ENCODE results near the gene SORCS1. TPM values are rescaled to one million over a fixed set of nuclear protein-coding genes. Genes with fewer than 3 reads are reported as not detected.

The SORCS1 gene
- polyA plus RNA-seq, 1 of the 3 experiments (the other 2 are of a cell fraction) = 0.66 TPM

- no peaks in the 10 kb centered on the region for H4K20me1 ChIP-seq (ENCODE audit: insufficient read depth)
- H3K36me3 ChIP-seq (replicated peaks in 1 of 2; ENCODE audit: control insufficient read depth in 1 of 2, insufficient read depth in 2 of 2, low read length in 1 of 2) = no peaks in the 10 kb centered on the region
- 20% methylated on average over 3 of the region's 3 CpGs for WGBS (ENCODE audit: low lambda C conversion rate)
- H3K9me2 ChIP-seq = no peaks in the 10 kb centered on the region
- no peaks in the 10 kb centered on the region for H3F3A ChIP-seq (replicated peaks; ENCODE audit: insufficient read depth)
- H3K9me3 ChIP-seq = no peaks in the 10 kb centered on the region
- H3K9ac ChIP-seq = no peak overlapping the region
- H3K4me3 ChIP-seq (ENCODE audit: low read depth in 2 of 2, low read length in 1 of 2) = no peak overlapping the region
- ChIA-PET POLR2A (no interaction called here), CTCF (interaction anchor here (0.6 to 1.4 kb wide), 2 partner anchors 52 to 1064 kb away, joined by 3 read pairs; no protein-coding TSS in a partner anchor)
- no peak for DNase-seq
- TF ChIP-seq PBX3 (IDR thresholded peaks at IDR 0.05) = no peak
- TF ChIP-seq EP300 (IDR thresholded peaks at IDR 0.05; ENCODE audit: borderline replicate concordance in 1 of 2, low read depth in 1 of 2, low read length in 1 of 2) = no peak
- TF ChIP-seq RAD21 (IDR thresholded peaks at IDR 0.05; ENCODE audit: low read length) = no peak
- TF ChIP-seq TEAD4 (IDR thresholded peaks at IDR 0.05; ENCODE audit: borderline replicate concordance, insufficient read depth) = no peak
- TF ChIP-seq EZH2phosphoT487 (IDR thresholded peaks at IDR 0.05; ENCODE audit: borderline replicate concordance, low read depth) = no peak
- TF ChIP-seq CHD2 (IDR thresholded peaks at IDR 0.05; ENCODE audit: low read length, partially characterized antibody) = no peak
- no peak for TF ChIP-seq FOSL2 (IDR thresholded peaks at IDR 0.05; ENCODE audit: borderline replicate concordance, low read depth)
- no peak for TF ChIP-seq SIN3A (IDR thresholded peaks at IDR 0.05; ENCODE audit: borderline replicate concordance, low read depth, low read length)
- TF ChIP-seq POLR2AphosphoS5 (IDR thresholded peaks at IDR 0.05; ENCODE audit: low read depth, low read length) = no peak
- no peak for TF ChIP-seq TAF1 (IDR thresholded peaks at IDR 0.05; ENCODE audit: borderline replicate concordance, low read depth, low read length)
- no peak for TF ChIP-seq RFX5 (IDR thresholded peaks at IDR 0.05; ENCODE audit: low read length)
- TF ChIP-seq SMC3 (IDR thresholded peaks at IDR 0.05; ENCODE audit: low read depth, low read length) = no peak
- TF ChIP-seq IRF3 (IDR thresholded peaks at IDR 0.05; ENCODE audit: low read depth, low read length) = no peak
- no peak for TF ChIP-seq ZBTB33 (IDR thresholded peaks at IDR 0.05; ENCODE audit: borderline replicate concordance, low read depth)
- no peak for TF ChIP-seq MXI1 (IDR thresholded peaks at IDR 0.05; ENCODE audit: low read depth, low read length)
- no peak for TF ChIP-seq GABPA (IDR thresholded peaks at IDR 0.05; ENCODE audit: low read depth)
- peaks cover 0 to 3% of the 10 kb centered on the region in 2 experiments; a peak in 1 of 4 replicates for H3K4me1 ChIP-seq (ENCODE audit: control insufficient read depth in 1 of 2, insufficient read depth in 2 of 2, low read depth in 1 of 2, low read length in 1 of 2)
- H3K27ac ChIP-seq (ENCODE audit: low read depth in 2 of 2, low read length in 1 of 2) = no peak overlapping the region
- no peak overlapping the region for H3K4me2 ChIP-seq
- no peaks in the 10 kb centered on the region for H3K79me2 ChIP-seq (ENCODE audit: insufficient read depth)
- no peaks in the 10 kb centered on the region for H3K27me3 ChIP-seq (ENCODE audit: insufficient read depth)
- H2AFZ ChIP-seq (ENCODE audit: low read depth) = no peak overlapping the region
These were observed 407.0 kb downstream of the SORCS1 start for GRCh38 chr10:106757521-106757920.
